Measurements from ENCODE around the gene ZSCAN10.
"Not testable (repeated sequence)": the region's sequence is repeated elsewhere in the genome, so short reads cannot be mapped to it uniquely, and the experiment has no call there.

ZSCAN10 gene

DNA sequence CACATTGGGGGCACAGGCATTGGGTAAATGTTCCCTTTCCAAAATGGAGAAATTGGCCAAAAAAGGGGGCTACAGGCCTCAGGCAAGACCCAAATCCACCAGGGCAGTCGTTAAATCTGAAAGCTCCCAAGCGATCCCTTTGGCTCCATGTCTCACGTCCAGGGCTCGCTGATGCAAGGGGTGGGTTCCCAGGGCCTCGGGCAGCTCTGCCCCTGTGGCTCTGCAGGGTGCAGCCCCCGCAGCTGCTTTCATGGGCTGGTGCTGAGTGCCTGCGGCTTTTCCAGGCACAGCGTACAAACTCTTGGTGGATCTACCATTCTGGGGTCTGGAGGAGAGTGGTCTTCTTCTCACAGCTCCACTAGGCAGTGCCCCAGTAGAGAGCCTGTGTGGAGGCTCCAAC lies 15.7 kb downstream of the ZSCAN10 start:
- not testable (repeated sequence) for DNase-seq

DNA sequence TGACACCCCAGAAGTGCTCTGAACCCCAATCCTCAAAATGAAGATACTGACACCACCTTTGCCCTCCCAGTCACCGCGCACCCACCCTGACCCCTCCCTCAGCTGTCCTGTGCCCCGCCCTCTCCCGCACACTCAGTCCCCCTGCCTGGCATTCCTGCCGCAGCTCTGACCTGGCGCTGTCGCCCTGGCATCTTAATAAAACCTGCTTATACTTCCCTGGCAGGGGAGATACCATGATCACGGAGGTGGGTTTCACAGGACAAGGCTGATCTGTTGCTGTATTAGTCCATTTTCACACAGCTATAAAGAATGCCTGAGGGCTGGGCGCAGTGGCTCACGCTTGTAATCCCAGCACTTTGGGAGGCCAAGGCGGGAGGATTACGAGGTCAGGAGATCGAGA lies 17.1 kb downstream of the ZSCAN10 start:
- not testable (repeated sequence) for DNase-seq

DNA sequence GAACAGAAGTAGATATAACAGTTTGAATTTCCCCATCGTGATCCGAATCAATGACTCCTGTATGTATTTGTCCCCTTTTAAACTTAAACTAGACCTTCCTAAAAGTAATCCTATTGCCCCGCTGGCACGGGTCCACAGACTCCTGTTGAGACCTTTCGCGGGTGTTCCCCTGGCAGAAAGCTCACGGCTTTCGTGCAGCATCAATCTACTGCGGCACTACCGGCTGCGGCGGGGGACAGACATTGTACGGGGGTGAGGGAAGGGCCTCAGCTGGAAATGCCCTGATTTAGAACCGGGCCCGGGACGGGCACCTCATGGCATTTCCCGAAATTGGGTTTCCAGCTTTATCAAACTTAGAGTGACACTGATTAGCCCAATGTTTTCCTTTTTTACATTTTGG lies 19.1 kb downstream of the ZSCAN10 start:
- DNase-seq, result no peak

DNA sequence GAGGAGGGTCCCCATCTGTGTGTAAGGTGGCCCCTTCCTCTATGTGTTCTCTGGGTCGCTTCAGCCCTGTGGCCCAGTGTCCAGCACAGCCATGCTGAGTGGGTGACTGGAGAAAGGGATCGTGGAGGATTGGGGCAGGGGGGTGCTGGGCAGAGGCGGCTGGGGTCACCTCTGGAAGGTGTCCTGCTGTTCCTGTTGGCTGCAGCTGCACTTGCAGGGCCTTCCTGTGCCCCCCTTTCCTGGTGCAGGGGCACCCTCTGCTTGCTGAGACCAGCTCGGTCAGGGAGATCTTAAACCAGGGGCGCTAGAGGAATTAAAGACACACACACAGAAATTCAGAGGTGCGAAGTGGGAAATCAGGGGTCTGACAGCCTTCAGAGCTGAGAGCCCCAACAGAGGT lies 22.5 kb downstream of the ZSCAN10 start:
- no peak for DNase-seq

DNA sequence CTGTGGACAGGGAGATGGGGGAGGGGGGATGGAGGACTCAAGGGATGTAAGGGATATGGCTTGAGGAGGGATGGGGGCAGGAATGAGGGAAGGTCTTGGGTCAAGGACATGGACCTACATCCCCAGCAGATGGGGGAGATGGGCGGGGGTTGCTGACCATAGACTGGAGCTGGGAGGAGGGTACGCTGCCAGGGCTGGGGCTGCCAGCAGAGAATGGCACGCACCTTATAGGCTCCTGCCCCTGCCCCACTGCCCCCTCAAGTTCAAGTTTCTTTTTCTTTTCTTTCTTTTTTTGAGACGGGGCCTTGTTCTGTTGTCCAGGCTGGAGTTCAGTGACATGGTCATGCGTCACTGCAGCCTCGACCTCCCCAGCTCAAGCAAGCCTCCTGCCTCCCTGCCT lies 23.1 kb downstream of the ZSCAN10 start:
- not testable (repeated sequence) for DNase-seq

DNA sequence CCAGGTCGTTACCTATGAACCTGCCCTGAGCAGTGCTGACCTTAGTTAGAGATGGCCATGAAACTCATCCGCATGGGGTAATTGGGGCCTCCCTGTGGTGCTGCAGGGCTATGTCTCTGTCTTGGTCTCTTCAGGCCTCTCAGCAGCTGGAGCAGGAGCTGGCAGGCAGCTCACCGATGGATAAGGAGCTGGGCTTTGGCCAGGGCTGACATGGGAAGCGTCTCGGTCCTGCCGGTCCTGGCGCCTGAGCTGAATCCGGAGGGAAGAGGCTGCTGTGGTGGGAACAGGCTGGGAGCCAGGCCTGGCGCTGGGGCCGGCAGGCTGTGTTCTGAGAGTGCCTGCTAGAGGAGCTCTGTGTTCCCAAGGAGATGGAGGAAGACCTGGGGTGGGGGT lies 23.6 kb downstream of the ZSCAN10 start:
- no peak for DNase-seq

DNA sequence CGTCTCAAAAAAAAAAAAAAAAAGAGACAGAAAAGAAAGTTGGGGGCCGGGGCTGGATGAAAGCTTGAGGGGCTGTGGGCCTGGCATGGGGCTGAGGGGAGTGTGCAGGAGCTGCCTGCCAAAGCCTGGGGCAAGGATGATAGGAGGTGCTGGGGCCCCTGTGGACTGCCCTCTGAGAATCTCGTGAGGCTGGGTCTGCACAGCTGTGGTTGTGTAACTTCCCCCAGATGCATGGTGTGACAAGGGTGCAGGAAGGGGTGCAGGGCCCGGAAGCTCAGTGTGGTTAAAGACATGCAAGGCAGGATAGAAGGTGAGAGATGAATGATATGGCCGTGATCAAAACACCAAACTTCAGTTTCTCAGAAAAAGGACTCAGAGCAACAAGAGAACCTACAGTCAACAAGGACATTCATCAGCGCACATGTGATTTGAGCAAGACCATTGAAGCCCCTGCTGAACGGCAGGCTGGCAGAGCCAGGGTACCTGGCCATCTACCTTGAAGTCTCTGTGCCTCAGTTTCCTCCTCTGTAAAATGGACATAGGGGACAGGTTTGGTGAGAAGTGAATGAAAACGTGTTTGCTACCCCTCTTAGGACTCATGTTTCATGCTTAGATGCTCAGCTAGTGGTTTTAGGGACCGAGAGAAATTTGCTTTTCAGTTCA lies 24.1 kb downstream of the ZSCAN10 start:
- DNase-seq, result no peak

DNA sequence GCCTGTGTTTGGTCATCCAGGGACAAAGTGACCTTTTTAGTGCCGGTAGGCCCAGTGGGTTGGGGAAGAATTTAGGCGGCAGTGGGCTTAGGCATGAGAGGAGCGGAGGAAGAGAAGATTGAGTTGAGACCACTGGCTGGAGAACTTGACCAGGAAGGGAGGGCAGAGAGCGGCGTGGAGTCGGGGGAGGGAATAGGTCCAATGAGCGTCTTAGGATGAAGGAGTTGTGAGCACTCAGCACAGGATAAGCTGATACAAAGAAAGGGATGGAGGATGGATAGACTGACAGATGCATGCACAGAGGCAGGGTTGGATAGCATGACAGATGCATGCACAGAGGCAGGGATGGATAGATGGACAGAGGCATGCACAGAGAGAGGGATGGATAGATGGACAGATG lies 25.6 kb downstream of the ZSCAN10 start:
- no peak for DNase-seq

DNA sequence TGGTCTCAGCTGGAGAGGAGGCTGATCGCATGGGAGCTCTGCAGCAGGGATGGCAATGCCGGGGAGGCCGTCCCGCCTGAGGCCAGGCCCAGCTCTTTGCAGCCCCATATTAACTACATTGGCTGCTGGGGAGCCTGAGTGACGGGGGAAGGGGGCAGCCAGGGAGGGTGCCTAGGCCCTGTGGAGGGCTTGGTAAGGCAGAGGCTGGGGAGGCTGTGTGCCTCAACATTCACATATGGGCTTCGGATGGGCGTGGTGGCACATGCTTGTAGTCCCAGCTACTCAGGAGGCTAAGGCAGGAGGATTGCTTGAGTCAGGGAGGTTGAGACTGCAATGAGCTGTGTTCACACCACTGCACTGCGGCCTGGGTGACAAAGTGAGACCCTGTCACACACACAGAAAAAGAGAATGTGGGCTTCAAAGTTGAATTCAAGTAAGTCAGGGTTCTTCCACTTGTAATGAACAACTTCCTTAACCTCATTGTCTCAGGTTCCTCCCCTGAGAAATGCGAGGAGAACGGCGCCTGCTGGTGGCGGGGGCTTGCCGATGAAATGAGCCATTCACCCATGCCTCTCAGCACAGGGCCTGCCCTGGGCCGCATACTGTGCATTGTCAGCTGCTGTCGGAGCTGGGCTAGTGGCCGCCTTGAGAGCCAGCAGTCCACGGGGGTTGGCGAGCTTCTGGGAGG lies 26.4 kb downstream of the ZSCAN10 start:
- not testable (repeated sequence) for DNase-seq

DNA sequence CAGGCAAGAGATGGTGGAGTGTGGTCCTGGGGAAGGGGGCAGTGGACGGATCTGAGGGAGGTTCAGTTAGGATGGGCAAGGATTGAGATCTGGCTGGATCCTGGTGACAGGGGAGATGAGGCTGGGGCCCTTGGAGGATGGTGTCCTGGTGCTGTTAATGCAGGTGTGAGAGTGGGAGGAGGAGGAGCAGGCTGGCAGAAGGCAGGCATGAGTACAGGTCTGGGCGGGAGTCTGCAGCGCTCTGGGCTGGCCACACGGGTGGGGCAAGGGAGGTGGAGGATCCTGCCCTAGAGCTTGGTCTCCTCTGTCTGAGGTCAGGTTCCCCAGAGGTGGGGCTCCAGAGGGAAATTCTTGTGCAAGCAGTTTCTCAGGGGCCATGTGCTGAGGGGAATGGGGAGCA lies 26.9 kb downstream of the ZSCAN10 start:
- DNase-seq, result not testable (repeated sequence)

DNA sequence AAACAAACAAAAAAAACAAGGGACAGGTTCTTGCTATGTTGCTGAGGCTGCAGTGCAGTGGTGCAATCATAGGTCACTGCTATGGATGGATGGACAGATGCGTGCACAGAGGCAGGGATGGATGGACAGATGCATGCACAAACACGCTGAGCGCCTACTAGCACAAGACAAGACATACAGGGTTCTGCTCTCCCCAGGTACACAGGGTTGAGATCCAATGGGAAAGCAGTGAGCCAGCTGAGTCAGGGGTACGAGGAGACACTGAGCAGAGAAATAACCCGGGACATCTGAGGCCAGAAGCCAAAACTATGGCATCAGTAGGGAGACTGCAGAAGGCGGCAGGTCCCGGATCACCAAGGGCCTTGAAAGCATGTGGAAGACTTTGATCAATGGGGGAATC lies 27.4 kb downstream of the ZSCAN10 start:
- no peak for DNase-seq

DNA sequence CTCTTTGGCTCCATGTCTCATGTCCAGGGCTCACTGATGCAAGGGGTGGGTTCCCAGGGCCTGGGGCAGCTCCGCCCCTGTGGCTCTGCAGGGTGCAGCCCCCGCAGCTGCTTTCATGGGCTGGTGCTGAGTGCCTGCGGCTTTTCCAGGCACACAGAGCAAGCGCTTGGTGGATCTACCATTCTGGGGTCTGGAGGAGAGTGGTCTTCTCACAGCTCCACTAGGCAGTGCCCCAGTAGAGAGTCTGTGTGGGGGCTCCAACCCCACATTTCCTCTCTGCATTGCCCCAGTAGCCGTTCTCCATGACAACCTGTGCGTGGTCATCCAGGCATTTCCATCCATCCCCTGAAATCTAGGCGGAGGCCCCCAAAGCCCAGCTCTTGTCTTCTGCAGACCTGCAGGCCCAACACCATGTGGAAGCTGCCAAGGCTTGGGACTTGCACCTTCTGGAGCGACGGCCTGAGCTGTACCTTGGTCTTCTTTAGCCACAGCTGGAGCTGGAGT lies 28.4 kb downstream of the ZSCAN10 start:
- no peak for DNase-seq

DNA sequence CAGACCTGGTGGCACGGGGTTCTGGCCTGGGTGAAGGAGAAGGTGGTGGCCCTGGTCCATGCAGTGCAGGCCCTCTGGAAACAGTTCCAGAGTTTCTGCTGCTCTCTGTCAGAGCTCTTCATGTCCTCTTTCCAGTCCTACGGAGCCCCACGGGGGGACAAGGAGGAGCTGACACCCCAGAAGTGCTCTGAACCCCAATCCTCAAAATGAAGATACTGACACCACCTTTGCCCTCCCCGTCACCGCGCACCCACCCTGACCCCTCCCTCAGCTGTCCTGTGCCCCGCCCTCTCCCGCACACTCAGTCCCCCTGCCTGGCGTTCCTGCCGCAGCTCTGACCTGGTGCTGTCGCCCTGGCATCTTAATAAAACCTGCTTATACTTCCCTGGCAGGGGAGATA lies 29.9 kb downstream of the ZSCAN10 start:
- DNase-seq, result not testable (repeated sequence)

DNA sequence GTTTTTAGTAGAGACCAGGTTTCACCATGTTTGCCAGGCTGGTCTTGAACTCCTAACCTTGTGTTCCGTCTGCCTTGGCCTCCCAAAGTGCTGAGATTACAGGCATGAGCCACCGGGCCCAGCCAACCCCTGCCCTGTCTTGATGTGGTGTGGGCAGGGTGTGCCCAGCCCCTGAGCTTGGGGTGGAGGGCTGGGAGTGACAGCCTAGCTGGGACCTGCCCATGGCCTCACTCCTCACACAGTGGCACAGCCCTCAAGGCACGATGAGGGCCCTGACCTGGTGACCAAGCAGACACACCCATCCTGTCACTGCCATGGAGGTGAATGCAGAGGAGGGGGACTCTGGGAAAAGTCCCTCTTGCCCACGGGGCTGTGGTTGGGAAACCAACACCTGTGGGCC lies 30.6 kb downstream of the ZSCAN10 start:
- DNase-seq, result no peak

DNA sequence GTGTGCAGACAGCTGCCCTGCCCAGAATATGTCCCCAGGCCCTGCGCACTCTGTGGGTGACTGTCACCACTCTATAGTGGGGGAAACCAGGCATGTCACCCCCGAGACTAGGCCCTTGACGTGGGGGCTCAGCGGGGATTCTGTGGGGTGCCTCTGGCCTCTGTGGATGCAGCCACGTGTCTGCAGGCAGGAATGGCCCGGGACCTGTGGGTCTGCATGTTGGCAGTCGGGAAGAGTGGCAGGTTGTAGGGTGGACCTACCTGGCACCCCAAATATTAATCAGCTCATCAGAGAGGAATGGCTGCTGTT lies 32.7 kb downstream of the ZSCAN10 start:
- DNase-seq, result no peak

DNA sequence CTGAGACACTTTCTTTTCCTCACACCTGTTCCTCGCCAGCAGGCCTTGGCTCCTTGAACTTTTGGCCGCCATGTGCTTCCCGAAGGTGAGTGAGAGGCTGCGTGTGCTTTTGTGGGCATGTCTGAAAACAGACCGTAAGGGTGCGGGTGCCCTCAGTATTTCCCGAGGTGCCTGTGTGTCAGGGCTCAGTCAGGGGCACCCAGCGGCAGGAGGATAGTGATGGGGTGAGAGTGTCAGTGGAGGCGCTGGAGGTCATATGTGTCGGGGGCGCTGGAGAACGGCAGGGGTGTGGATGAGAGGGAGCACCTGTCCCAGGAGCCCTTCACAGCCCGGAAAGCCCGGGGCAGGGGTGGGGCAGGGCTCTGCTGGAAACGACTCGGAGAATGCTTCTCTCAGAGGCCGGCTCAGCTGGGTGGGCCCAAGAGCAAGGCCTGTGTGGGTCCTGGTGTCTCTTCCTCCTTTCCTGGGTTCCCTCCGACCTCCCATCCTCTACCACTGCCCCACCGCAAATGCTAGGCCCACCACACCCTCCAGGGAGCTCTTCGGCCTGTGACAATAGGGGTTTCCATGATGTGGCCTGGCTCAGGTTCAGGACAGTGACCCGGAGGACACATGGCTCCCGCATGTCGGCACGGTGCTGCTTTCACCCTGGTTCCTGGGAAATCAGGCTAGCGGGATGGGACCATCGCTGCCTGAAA lies 33.2 kb downstream of the ZSCAN10 start:
- no peak for DNase-seq

DNA sequence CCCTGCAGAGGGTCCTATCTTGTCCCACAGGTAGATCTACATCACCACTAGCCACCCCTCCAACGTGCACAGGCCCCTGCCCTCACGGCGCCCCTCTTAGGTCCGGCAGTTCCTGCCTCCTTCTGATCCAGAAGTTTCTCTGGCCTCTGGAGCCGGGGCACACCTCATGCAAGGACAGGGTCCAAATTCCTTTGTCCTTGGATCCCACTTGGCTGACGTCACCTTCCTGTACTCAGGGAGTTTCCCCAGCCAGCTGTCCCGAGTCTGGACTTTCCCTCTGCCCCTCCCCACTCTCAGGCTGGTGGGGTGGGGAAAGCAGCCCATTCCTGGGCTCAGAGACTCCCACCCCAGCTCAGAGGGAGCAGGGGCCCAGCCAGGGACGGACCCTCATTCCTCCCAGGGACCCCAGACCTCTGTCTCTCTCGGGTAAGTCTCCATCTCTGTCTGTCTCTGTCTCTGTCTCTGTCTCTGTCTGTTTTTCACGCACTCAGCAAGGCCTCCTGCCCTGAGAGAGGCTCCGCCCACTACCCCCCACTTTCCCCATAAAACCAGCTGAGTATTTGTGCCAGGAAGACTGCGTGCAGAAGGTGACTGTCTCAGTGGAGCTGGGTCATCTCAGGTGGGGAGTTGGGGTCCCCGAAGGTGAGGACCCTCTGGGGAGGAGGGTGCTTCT lies 33.9 kb downstream of the ZSCAN10 start, which contains the start of gene IL32:
Gene IL32 (plus strand): TSS at position 572 of the 673 bp plus-strand sequence. CDS start 172 bp downstream, outside the sequence.
- no peak for DNase-seq

DNA sequence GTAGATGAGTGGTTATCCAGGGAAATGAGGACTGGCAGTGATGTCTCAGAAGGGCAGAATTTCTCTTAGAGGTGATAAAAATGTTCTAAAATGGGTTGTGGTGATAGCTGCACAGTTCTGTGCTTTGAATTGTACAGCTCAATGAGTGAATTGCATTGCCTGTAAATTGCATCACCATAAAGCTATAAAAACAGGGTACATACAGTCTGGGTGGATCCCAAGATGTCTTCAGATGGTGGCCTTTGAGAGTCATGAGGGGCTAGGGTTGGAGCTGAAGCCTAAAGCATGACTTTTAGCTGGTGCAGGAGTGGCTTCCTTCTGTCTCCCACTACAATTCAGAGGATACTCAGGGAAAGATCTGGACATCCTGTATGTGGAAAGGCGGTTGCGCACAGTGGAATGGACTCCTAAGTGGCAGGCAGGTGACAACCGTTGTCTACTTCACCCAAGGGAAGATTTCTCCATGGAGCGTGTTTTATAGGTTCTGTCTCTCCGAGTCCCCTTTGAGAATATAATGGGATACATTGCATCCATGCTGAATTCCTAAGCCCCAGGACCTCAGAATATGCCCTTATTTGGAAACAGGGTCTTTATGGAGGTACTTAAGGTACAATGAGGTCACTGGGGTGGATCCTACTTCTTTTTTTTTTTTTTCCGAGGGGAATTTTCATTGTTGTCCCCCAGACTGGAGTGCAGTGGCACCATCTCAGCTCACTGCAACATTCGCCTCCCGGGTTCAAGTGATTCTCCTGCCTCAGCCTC lies 35.3 kb downstream of the ZSCAN10 start:
- DNase-seq, result no peak

DNA sequence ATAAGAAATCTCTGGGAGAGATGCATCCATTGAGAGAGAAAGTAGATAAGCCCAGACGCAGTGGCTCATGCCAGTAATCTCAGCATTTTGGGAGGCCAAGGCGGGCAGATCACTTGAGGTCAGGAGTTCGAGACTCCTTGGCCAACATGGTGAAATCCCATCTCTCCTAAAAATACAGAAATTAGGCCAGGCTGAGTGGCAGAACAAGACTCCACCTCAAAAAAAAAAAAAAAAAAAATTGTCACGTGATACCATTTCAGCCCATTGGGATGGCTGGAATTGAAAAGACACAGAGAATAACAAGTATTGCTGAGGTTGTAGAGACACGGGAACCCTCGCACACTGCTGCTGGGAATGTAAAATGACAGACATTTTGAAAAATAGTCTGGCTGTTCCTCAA lies 36.5 kb downstream of the ZSCAN10 start:
- no peak for DNase-seq

DNA sequence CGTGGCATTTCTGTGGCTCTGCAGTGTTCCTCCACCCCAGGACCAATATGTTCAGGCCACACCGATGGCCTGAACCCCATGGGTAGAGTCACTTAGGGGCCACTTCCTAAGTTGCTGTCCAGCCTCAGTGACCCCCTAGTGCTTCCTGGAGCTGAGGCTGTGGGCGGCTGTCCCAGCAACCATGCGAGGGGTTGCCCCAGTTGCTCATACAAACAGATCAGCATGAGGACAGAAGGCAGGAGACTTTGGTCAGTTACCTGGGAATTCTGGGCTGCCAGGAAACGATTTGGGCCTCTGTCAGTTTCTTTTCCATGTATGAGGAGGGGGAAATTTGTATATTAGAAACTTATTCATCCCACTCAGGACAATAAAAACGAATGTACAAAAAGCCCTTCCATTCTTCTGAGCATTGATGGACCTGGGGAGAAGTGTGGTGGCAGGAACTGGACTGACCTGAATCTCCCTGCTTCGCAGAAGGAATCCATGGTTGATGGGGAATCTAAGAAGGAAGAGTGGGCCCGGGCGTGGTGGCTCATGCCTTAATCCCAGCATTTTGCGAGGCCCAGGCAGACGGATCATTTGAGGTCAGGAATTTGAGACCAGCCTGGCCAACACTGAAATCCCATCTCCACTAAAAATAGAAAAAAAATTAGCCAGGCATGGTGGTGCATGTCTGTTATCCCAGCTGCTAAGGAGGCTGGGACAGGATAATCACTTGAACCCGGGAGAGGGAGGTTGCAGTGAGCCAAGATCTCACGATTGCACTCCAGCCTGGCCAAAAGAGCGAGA lies 38.6 kb downstream of the ZSCAN10 start:
- DNase-seq, result peak; percentile 74

DNA sequence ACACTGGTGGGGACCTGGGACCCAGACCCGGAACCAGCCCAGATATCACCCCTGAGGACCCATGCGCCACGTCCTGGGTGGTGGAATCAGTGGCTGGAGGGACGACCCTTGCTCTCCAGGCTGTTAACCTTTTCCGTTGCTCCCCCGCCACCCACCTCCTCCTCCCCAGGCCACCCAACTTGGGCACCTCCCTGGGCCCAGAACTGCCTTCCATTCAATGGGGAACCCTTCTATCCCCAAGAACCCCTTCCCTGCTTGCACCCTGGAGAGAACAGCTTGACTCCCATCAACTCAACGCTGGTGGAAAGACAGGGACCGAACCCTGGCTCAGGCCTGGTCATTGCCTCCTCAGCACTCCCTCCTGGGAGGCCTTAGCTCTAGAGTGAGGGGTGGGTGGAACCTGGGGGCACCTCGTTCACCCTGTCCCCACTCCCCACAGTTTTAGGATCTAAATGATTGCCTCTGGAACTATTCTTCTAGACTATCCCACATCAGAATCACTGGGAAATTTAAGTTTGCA lies 39.3 kb downstream of the ZSCAN10 start:
- no peak for DNase-seq

All from NCI-H82 (cell line).